ENCODE measurements around the gene GPR37L1.

Gene GPR37L1

DNA sequence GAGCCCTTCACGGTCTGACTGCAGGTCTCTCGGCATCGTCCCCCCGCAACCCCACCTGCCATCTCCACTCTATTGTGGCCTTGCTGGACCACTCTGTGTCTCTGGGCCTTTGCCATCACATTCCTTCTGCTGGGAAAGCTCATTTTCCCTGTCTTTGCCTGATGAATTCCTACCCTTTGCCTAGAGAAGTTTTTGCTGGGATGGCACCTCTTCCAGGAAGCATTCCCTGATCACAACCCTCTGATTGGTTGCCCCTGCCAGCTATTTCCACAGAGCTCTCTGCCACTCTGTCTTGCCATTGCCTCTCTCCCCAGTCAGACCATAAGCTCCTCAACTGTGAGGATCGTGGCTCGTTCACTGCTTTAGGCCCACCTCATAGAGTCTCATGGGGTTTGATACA is 28.9 kb upstream of the GPR37L1 start:
- TF ChIP-seq, protein P1, sequence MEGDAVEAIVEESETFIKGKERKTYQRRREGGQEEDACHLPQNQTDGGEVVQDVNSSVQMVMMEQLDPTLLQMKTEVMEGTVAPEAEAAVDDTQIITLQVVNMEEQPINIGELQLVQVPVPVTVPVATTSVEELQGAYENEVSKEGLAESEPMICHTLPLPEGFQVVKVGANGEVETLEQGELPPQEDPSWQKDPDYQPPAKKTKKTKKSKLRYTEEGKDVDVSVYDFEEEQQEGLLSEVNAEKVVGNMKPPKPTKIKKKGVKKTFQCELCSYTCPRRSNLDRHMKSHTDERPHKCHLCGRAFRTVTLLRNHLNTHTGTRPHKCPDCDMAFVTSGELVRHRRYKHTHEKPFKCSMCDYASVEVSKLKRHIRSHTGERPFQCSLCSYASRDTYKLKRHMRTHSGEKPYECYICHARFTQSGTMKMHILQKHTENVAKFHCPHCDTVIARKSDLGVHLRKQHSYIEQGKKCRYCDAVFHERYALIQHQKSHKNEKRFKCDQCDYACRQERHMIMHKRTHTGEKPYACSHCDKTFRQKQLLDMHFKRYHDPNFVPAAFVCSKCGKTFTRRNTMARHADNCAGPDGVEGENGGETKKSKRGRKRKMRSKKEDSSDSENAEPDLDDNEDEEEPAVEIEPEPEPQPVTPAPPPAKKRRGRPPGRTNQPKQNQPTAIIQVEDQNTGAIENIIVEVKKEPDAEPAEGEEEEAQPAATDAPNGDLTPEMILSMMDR (IDR thresholded peaks at IDR 0.05; ENCODE audit: low read depth, low read length): no peak
- no peak for DNase-seq (ENCODE audit: low read depth in 2 of 2)

DNA sequence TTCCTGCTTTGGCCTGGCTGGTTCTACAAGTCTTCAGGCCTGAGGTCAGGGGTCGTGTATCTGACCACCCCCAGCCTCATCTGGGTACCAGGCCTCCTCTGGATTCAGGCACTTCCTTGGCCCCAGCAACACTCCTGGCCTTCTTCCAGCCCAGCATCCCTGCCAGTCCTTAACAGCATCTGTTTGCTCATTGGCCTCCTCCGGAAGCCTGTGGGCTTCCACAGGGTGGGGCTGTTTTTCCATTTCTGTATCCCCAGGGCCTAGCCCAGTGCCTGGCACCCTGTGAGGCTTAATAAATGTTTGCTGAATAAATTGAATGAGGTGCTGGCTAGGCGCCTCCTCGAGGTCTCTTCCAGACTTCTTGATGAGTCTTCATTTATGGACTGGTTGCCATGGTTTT is 21.5 kb upstream of the GPR37L1 start:
- TF ChIP-seq, protein P1 (IDR thresholded peaks at IDR 0.05; ENCODE audit: low read depth, low read length): no peak
- no peak overlapping the region for H3K4me3 ChIP-seq (replicated peaks in 1 of 2; ENCODE audit: low read depth in 2 of 2, low read length in 2 of 2)
- DNase-seq (ENCODE audit: low read depth in 2 of 2): peak in 1 of 2 donors; percentile 13

More for the DNA sequence above, 28.9 kb upstream of the GPR37L1 start:
- H3K4me3 ChIP-seq (replicated peaks in 1 of 2; ENCODE audit: low read depth in 2 of 2, low read length in 2 of 2): no peak overlapping the region

DNA sequence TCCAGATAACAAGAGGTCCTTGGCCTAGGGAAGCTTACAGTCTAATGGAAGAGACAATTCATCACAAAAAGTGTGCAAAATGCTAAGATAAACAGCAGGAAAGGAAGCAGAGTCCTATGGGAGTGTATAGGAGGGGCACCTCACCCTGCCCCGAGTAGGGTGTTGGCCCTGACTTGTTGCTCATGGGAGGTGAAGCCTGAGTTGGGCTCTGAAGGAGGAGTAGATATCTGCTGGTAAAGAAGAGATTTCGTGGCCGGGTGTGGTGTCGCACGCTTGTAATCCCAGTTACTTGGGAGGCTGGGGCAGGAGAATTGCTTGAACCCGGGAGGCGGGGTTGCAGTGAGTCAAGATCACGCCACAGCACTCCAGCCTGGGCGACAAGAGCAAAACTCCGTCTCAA is 18.6 kb upstream of the GPR37L1 start:
- H3K4me3 ChIP-seq (replicated peaks in 1 of 2; ENCODE audit: low read depth in 2 of 2, low read length in 2 of 2): no peak overlapping the region
- DNase-seq (ENCODE audit: low read depth in 2 of 2): peak in 1 of 2 donors; percentile 26
- TF ChIP-seq, protein P1 (IDR thresholded peaks at IDR 0.05; ENCODE audit: low read depth, low read length): no peak

DNA sequence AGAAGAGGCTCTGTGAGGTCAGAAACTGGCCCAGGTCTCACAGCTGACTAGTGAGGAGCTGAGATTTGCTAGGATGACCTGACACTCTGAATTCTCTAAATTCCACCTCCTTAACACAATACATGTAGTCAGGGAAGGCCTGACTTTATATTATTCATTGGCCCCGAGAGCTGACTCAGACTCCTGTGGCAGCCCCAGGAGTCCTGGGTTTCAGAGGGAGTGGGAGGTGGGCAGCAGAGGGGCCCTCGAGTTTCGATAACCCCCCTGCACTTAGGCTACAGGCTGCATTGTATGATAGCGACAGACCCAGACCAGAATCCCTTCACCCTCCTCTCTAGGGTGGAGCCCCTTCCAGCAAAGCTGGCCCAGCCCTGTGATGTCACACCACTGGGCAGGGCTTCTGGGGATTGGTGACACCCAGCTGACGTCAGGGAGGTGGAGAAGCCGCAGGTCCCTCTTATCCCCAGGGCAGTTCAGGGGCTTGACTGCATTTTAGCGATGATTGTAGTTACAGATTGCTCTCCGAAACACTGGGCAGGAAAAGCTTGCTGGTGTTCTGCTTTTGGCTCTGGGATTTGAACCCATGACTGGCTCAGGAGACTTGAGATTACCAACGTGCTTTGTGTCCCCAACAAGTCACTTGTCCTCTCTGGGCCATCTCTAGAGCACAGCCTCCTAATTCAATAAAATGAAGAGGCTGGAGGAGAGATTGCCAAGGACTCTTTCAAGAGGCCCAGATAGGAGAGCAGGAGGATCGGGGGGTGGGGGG is 17.0 kb upstream of the GPR37L1 start:
- peak; percentile 37 to 77 for DNase-seq (ENCODE audit: low read depth in 2 of 2)
- no peak overlapping the region for H3K4me3 ChIP-seq (replicated peaks in 1 of 2; ENCODE audit: low read depth in 2 of 2, low read length in 2 of 2)
- TF ChIP-seq, protein P1 (IDR thresholded peaks at IDR 0.05; ENCODE audit: low read depth, low read length): no peak

DNA sequence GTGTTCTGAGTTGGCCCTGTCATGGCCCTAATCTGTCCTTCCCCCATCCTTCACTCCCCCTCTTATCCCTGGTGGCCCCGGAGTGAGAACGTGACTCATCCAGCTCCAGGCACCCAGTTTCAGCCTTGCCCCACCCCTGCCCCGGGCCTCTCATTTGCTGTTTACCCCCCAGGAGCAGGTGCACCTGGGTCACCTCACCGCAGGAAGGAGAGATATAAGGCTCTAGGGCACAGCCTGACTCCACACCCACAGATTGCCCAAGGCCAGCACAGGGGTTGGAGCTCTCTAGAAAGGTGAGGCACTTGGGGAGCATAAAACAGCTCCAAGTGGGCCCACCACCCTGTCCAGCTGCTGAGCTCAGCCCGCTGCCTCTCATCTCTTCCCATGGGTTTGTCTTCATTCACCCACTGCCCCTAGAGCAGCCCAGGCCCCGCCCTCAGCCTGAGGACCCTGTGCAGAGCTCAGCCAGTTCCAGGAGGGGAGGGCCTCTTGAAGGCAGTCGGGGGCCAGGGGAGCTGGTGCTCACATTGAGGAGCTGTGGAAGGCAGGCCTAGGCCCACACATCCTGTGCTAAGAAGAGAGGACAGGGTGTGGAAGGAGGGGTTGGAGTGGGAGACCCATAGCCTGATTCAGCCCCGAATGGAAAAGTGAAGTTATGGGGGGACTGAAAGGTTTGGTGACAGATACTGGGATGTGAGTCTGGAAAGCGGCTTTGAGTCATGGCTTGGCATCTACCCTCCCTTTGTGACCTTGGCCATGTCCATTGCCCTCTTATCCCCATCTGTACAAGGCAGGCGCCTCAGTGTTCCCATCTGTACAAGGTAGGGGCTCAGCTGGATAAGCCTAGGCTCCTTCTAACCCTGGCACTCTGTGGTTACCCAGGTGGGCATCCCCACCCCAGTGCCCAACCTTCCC is 16.1 kb upstream of the GPR37L1 start:
- no peak overlapping the region for H3K4me3 ChIP-seq (replicated peaks in 1 of 2; ENCODE audit: low read depth in 2 of 2, low read length in 2 of 2)
- TF ChIP-seq, protein P1 (IDR thresholded peaks at IDR 0.05; ENCODE audit: low read depth, low read length): no peak
- no peak for DNase-seq (ENCODE audit: low read depth in 2 of 2)

DNA sequence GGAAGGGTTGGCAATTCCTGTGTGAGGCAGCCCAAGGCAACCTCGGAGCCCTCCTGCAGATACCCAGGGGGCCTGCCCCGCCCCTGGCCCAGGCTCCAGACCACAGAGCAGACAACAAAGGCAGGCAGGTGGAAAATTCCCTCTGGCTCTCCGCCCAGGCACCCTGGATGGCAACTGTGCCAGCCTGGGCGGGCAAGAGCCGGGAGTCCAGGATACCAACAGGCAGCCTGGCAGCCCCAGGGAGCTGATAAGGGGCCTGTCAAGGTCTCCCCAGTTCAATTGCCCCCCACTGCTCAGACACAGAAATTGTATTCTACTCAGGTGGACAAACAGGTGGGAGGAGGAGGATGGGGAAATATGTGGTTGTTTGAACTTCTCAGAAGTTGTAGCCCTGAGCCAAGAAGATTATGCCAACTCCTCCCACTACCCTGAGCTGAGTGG is 15.4 kb upstream of the GPR37L1 start:
- DNase-seq (ENCODE audit: low read depth in 2 of 2): no peak
- TF ChIP-seq, protein P1 (IDR thresholded peaks at IDR 0.05; ENCODE audit: low read depth, low read length): no peak
- no peak overlapping the region for H3K4me3 ChIP-seq (replicated peaks in 1 of 2; ENCODE audit: low read depth in 2 of 2, low read length in 2 of 2)

All from cardiac fibroblast (primary cell).